Activated gamma-delta T cell treated with anti-CD3 and anti-CD28 coated beads, Interleukin-2, amount 50 U/mL, for 16 hours (primary cell): ENCODE results near the gene BLNK.
A peak's percentile ranks its signal among the peaks of the same experiment; 100 is the strongest.

ENCODE experiments used
- DNase-seq: peaks from one replicate; pipeline ENCODE4 v3.0.0-alpha.2; 2020; ENCODE audit warnings: low read depth

Gene BLNK

GRCh38 chr10:96261930-96262329, 9.4 kb downstream of the BLNK start:
- DNase-seq = no peak

GRCh38 chr10:96261132-96261531, 10.2 kb downstream of the BLNK start:
- no peak for DNase-seq

DNA sequence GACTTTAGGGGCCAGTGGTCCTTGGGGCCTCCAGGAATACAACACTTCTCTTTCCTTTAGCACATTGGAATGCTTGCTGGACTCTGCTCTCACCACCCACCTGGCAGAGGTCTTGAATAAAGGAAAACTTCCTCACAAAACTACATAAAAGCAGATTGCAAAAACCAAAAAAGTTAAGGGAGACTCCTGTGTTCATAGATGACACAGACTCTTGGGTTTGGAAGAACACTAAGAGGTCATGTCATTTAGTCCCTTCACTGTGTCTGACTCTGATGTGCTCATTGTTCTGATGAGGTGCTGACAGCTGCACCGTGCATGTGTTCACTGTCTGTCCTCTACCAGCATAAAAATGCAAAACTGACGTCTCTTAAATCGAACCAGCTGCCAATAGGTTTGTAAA, 11.4 kb downstream of the BLNK start:
- no peak for DNase-seq

GRCh38 chr10:96259150-96259549, 12.2 kb downstream of the BLNK start:
- DNase-seq = no peak

GRCh38 chr10:96257944-96258343, 13.4 kb downstream of the BLNK start:
- no peak for DNase-seq

DNA sequence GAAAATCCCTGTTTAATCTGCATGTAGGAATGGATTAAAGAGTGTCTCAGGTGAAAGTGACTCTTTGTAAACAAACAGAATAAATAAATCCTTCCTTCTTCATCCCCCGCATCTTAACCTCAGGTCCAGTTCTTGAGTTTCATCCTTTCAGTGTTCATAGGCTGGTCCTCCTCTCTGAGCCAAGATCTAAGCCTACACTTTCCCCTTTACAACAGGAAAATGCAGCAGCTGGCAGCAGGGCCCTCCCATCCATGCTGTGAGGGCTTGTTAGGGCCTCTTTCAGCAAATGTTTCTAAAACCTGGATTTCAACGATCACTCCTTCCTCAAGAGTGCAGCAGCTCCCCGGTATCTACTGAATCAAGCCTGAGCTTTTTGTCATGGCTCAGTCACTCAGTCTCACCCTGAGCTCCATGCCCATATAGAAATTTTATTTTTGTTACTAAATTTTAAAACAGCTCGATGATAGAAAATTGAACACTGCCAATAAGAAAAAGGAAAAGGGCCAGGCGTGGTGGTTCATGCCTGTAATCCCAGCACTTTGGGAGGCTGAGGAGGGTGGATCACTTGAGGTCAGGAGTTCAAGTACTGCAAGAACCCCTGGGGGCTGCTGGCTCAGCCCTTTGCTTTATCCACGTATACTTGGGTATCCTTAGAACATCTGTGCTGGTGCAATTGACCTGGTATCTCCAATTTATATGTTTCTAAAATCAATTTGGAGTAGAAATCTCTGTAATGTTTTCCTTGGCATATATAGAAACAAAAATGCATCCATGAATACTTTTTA, 15.6 kb downstream of the BLNK start:
- no peak for DNase-seq

DNA sequence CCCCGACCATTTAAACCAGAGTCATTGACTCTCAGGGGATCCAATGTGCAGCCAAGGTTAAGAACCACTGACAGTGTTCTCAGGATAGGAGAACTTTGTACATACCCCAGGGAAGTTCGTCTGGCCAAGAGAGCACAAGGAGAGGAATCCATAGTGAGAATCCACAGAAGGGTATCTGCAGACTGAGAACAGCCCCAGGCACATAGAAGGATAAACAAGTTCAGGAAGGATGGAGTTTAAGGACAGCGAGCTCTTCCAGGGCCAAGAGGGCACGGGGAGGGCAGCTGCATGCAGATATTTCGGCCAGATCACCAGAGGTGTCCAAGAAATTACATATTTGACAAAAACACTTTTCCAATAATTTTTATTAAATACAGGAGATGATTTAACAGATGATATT, 16.4 kb downstream of the BLNK start:
- DNase-seq = no peak

DNA sequence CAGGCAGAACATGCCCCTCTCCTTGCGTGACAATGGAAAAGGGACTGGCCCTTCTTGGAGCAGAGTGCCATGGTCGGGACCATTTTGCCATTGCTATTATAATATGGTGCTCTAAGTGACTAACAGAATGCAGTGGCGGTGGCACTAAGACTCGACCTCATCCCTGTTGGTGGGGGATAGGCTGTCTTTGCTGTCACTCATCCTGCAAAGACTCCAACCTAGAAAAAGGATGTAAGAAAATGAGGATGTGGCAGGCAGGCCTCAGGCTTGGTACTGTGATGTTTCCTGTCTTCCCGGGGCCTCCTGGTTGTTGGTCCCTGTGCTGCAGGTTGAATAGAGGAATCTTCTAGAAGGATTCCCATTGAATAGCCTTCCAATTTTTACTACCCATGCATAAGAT, 18.6 kb downstream of the BLNK start:
- DNase-seq = no peak

DNA sequence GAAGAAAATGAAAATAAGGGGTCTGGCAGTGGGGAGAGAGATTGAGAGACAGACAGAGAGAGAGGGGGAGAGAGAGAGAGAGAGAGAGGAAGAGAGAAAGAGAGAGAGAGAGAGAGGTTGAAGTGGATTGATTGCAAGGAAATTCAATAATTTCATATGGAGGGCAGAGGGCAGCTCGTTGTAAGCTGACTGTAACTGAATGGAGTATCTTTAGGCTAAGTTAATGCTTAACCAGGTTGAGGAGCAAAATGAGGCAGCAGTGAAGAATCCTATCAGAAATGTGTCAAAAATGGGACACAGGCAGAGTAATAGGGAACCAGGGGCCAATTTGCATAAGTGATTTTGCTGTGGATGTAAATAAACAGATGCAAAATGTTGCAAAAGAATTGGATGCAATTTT, 21.0 kb downstream of the BLNK start:
- DNase-seq = no peak

- DNase-seq = no peak
Measured at GRCh38 chr10:96249264-96249663, 22.1 kb downstream of the BLNK start.

GRCh38 chr10:96244354-96244753, 27.0 kb downstream of the BLNK start:
- no peak for DNase-seq

- no peak for DNase-seq
Measured at GRCh38 chr10:96243296-96243695, 28.1 kb downstream of the BLNK start.

- no peak for DNase-seq
Measured at GRCh38 chr10:96242822-96243221, 28.5 kb downstream of the BLNK start.

GRCh38 chr10:96238646-96239623, 32.4 kb downstream of the BLNK start:
- no peak for DNase-seq

GRCh38 chr10:96236876-96237275, 34.5 kb downstream of the BLNK start:
- DNase-seq = no peak

DNA sequence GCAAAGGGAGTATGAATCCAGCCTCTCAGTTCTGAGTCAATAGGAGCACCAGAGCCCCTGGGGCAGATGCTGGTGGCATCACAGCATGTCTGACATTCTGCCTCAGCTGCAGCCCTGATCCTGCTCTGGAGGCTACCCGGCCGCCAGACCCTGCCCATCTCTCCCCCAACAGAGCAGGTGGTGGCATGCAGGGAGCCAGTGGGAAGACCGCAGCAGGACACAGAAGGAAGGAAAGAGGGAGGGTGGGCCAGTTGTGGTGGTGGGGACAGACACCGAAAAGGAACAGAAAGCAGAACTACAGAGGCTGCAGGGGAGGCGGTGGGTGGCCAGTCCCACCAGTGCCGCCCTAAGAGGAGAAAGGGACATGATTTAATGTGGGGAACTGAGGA, 35.3 kb downstream of the BLNK start:
- DNase-seq = no peak

GRCh38 chr10:96235326-96236089, 35.9 kb downstream of the BLNK start:
- DNase-seq = no peak

DNA sequence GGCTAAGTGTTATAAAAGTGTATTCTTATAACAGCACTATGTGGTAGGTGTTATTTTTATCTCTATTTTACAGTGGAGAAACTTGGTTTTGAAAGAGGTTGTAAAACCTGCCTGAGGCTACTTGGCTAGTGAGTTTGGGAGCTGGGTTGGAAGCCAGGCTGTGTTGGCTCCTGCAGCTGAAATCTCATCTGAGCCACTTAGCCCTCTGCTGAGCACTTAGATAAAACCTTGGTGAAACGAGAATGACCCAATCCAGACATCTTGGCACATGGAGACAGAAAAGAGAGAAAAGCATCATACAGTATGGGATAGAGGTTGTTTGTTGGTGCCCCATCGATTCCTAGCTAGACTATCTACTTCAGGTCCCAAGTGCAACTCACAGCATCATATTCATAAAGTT, 37.4 kb downstream of the BLNK start:
- no peak for DNase-seq

DNA sequence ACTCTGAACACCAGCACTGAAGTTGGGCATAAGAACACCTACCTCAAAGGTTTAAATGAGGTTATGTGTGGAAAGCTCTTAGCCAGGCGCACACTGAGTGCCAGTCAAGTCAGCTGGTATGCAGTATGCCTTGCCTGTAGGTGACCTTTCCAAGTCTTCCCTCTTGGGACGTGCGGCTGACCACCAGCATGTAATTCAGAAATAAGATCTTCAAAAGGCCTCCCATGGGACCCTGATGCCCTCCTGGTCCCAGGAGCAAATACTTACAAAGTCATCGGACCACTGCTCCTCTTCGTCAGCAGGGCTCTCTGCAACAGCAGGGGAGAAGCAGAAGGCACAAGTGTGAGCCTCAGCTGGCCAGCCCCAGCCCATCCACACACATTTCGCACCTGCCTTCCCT, 40.8 kb downstream of the BLNK start:
- DNase-seq = no peak

GRCh38 chr10:96229568-96230030, 41.8 kb downstream of the BLNK start:
- DNase-seq = peak; percentile 41

DNA sequence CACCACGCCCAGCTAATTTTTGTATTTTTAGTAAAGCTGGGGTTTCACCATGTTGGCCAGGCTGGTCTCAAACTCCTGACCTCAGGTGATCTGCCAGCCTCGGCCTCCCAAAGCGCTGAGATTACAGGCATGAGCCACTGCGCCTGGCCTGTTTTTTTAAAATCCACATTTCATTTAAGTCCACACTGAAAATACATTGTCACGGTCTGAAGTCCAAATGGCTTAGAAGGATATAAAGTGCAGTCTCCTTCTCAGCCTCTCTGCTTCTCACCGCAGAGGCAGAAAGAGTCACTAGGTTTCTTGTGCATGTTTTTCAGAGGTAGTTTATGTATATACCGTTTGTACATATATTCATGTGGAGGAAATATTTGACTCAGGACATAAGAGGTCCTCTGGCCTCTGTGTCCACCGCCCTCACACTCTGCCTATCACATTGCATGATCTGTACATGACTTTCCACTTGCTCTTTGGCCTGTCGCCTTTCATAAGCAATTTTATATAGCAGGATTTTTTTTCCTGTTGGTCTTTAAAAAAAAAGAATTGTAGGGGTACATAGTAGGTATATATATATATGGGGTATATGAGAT, 42.9 kb downstream of the BLNK start:
- no peak for DNase-seq

DNA sequence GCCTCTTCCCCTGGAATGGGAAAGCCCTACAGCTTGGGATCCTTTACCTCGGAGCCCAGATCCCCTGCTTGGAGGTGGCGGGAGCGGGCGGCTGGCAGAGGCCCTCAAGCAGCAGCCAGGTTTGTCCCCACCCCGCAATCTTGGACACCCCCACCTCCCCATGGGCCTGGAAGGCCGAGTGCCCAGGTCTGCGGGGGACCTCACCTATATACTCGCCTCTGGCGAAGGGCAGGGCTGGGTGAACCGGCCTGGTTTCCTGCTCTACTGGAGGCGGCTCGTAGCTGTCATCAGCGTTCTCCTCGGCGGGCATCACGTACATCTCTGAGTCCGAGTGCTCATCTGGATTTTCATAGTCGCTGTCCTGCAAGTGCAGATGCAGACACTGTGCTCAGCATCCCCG, 44.2 kb downstream of the BLNK start:
- DNase-seq = no peak
